GM19043 (cell line): ENCODE data around the gene CACNA1A.

Experiments used
- ATAC-seq: cut with Tn5 transposase; IDR thresholded peaks from one replicate; pipeline ENCODE4 v1.9.1; 2021; ENCODE audit warnings: low read depth; ENCODE audit not compliant: unreplicated experiment

CACNA1A gene

DNA sequence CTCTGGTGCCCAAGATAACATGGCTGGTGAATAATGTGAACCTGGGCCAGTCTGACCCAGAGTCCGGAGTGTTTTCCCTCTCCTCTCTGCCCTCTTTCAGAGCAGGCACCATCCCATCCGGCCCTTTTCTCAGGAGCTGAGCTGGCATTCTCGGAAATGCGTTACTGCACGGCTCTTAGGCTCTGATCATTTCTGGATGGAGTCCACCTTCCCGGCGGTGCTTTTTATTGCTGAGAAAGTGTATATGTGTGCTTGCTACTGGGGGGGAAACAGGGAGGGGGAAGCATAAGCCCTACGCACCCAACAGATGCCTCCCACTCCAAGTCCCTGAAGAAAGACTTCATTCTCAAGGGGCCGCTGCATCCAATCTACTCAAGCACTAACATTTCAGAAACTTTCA, 6.6 kb downstream of the CACNA1A start:
- no peak for ATAC-seq

DNA sequence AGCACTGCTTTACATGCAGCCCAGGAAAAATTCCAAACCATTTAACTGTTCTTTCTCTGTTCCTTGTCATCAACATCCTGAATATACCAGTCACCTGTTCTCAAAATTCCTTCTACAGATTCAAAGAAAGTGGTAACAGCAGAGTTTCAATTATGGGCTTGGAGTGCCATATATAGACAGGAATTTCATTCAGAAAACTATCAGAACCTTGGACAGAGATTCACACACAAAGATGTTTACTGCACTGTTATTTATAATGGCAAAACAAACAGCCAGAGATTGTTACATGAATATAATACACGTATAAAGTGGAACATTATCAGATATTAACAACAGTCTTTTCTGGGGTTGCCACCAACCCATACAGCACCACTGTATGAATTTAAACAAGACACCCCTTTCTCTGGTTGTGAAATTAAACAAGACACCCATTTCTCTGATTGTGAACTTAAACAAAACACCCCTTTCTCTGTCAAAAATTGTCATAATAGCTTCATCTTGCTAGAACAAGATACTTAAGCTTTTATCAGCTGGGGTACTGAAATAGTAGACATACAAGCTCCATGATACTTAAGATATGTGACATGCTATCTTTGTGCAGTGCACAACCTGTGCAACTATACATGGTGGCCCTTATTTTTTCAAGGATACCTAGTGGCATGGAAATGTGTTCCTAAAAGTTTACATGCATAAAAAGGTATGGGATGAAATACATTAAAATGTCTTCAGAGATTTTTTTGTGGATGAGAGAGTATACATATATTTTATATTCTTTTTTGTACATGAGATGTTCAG, 12.6 kb downstream of the CACNA1A start:
- no peak for ATAC-seq

DNA sequence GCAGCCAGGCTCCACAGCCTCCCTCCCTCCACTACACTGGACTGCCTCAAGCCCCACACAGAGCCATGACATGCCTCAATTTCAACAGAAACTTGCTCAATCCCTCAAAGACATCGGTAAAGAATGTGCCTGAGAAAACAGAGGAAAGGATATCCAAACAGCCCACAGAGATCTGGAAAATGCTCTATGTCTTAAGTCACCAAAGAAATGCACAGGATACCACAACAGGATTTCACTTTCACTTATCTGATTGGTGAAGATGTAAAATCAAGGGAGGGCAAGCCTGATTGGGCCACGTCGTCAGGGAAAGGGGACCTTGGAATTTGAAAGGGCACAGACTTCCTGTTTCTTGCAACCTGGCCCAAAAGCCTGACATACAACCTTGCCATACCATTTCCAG, 14.2 kb downstream of the CACNA1A start:
- ATAC-seq = no peak

DNA sequence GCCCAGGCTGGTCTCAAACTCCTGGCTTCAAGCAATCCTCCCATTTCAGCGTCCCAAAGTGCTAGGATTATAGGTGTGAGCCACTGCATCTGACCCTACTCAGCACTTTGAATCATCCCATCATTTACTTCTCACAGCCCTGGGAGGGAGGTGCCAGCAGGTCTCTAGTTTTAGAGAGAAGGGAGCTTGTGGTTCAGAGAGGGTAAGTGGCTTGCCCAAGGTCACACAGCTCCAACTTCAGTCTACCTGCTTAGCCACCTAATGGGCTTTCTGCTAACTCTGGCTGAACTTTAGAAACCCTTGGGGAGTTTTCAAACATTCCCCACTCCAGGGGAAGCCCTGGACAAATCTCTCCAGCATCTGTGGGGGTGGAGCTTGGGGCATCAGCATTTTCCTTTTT, 18.3 kb downstream of the CACNA1A start:
- ATAC-seq = no peak

DNA sequence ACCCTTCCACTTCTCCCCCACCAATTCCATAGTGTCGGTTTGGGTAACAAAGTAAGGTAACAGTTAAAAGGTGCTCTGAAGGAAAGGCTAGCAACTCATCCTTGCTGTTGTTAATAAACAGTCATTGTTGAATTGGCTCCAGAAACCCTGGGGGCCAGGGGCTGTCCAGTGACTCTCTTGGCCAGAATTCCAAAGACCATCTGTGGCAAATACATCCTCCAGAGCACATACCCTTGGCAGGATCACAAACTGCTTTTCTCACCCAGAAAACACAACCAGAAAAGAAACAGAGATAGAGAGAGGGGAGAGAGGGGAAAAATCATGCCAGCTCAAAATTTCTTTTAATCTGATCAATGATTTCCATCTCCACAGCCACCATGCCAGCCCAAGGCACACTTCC, 22.1 kb downstream of the CACNA1A start:
- ATAC-seq = no peak

DNA sequence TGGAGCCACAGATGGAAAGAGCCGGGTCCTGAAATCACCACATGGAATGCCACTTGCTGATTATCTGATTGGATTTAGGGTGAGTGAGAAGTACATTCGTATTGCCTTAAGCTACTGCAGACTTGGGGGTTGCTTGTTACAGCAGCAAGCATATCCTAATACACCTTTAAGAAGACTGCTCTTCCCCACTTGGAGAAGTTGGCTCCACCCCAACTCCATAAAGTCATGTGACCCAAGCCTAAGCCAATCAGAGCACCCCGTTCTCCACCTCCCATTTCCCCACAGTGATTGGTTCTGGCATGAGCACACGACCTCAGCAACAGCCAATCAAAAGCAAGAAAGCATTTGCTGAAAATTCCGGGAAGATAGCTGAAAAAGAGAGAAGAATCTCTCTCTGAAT, 23.1 kb downstream of the CACNA1A start:
- no peak for ATAC-seq

DNA sequence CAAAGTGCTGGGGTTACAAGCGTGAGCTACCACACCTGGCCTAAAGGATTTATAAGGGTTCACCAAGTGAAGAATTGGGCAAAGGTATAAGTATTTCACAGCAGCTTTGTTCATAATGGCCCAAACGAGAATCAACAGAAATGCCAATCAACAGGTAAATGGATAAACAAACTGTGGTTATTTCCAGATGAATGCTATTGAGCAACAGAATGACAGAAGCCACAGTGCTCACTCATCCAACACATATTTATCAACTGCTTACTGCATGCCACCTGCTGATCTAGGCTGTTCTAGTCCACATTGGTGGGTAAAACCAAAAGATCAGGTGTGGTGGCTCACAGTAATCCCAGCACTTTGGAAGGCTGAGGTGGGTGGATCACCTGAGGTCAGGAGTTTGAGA, 27.7 kb downstream of the CACNA1A start:
- no peak for ATAC-seq

DNA sequence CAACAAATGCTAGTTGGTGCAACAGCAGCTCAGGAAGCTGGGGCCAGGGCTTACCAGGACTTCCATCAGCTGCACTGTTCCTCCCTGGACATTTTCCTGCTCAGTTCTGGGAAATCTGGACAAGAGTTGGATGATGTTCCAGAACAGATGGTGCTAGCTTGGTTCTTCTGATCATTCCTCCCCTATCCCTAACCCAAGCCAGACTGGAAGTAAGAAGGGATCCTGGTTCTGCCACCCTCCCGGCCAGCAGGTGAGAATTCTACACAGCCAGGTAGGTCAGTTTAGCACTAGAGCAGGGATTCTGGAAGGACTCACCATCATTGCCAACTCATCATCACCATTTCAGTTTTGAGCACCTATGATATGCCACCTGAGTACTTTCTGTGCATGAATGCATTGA, 30.2 kb downstream of the CACNA1A start:
- no peak for ATAC-seq

DNA sequence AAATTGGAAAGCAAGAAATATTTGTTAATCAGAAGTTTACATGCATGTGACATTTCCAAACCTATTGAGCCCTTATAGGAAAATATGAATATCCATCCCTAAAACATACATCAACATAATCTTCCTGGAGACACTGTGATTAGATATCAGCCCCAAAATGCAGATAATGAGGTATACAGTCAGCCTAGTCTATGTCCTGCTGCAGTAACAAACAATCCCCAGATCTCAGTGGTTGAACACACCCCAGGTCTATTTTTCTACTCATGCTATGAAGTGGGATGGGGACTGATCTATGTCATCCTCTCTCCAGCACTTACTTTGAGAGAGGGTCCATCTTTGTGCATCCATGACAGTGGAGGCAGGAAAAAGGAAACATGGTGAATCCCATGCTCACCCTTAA, 31.2 kb downstream of the CACNA1A start:
- ATAC-seq = no peak

DNA sequence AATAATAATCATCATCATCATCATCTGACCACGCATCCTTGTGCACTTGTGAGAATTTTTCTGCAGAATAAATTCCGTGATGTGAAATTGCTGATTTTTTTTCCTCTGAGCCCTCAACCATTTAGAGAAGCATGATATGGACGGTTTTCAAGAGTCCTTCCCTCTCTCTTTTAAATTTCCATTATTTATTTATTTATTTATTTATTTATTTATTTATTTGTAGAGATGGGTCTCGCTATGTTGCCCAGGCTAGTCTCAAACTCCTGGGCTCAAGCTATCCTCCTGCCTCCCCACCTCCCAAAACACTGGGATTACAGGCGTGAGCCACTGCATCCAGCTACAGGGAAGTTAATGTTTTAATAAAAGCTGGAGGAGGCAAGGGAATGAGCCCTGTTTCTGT, 39.6 kb downstream of the CACNA1A start:
- no peak for ATAC-seq

DNA sequence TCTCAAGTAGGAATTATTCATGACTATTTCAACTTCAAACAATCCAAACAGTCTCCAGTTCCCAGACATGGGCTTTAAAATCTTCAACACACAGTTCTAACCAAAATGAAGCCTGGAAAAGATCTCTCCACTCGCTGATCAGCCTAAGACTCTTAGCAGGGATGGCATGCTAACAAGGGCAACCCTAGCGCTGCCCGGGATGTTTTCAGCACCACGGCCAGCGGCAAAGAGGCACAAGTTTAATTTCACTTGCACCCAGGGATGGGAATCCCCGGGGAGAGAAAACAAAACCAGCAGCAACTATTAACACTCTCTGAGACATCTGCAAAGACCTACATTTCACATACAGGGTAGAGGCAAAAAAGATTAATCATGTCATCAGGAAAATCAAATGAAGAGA, 43.0 kb downstream of the CACNA1A start:
- ATAC-seq = no peak

DNA sequence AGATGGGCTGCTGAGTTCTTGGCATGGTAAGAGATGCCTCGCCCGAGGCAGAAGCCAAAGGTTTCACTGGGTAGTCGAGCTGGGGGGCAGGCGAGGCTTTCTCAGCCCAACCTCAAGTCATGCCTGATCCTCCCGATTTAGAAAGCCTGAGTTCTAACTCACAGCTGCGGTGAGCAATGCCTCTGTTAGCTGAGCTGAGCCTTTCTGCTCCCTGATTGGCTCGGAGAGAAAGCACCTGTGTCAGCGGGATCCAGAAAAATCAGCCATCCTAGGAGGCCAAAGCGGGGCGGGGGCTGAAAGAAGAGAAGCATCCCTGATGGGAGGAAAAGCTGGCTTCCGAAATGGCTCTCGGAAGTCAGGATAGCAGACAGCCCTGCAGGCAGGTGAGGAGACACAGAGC, 44.7 kb downstream of the CACNA1A start:
- no peak for ATAC-seq

DNA sequence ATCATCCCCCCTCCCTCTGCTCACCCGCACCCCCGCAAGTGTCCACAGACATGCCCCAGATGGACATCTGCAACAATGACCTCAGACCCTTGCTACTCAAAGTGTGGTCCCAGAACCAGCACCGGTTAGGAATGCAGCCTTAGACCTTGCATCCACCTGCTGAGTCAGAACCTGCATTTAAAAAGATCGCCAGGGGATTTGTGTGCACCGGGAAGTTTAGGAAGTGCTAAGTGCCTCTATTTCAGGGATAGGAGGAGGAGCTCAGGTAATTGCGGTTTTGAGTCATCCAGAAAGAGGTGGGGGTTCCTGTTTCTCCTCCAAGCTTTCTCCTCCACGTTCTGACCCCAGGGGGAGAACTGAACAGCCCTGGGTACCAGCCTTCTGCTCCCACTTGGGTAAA, 46.2 kb downstream of the CACNA1A start:
- no peak for ATAC-seq

DNA sequence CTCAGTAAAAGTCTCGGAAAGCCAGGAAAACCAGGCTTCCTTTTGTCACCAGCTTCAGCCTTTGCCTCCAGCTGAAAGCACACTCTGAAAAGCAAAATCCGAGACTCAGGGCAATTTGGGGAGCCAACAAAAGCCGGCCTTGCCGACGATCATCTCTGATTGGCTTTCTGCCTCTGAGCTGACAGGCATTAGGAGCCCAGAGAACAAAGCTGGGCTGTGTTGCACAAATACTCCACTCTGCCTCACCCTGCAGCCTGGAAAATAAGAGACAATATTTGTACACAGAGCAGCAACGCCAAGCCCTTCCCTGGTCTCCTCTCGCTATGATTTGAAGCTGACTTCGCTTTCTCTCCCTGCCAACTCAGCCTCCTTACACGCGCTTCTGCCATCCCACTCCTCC, 46.9 kb downstream of the CACNA1A start:
- ATAC-seq = no peak

DNA sequence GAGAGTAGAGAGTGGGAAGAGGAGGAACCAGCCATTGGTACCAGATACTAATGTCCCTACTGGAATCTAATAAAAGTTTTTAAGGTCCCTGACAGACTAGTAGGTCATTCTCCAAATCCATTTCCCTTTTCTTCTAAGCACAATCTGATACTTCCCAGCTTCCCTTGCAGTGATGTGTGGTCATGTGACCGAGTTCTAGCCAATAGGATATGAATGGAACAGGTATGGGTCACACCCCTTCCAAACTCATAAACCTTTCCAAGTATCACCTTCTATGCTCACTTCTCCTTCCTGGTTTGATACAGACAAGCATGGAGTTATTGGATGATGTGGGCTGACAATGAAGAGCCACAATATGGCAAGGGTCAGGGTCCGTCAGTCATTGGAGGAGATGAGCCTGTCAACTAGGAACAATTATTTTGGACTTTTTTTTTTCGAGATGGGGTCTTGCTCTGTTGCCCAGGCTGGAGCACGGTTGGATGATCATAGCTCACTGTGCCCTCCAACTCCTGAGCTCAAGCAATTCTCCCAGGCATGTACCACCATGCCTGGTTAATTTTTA, 54.8 kb downstream of the CACNA1A start:
- ATAC-seq = no peak

DNA sequence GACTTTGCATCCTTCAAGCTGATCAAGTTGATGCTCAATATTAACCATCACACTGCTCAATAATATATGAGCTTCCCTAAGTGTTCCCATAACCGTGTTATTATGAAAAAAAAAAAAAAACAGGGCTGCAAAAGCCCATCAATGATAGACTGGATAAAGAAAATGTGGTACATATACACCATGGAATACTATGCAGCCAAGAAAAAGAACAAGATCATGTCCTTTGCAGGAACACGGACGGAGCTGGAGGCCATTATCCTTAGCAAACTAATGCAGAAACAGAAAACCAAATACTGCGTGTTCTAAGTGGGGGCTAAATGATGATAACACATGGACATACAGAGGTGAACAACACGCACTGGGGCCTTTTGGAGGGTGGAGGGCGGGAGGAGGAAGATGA, 58.3 kb downstream of the CACNA1A start:
- no peak for ATAC-seq

DNA sequence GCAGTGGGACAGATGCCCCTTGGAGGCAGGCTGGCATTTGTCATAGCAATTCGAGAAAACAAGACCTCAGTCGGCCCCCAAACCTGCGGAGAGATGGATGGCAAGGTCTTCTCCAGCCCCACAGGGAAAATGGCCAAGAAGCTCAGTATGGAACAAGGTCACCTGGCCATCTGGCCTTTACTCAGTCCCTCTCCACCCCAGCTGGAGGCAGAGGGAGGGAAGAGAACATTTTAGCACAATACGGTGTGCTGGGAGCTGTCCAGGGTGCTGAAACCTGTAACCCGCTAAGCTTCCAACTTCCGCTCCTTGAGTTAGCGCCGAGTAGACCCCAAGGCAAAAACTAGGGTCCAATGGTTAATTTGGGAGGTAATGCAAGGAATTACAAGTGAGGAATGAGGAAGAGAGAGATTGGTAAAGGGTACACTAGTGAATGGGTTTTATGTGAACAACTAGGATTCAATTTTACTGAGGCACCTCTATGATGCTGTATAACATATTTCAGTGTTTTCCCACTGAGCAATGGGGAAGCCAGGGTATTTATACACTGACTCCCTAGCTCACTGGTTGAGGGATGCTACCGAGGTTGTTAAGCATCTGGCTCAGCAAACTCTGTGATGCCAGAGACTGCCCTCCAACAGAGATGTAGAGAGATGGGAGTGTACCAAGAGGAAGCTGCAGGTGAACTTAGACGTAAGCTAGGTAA, 64.3 kb downstream of the CACNA1A start:
- ATAC-seq = no peak

DNA sequence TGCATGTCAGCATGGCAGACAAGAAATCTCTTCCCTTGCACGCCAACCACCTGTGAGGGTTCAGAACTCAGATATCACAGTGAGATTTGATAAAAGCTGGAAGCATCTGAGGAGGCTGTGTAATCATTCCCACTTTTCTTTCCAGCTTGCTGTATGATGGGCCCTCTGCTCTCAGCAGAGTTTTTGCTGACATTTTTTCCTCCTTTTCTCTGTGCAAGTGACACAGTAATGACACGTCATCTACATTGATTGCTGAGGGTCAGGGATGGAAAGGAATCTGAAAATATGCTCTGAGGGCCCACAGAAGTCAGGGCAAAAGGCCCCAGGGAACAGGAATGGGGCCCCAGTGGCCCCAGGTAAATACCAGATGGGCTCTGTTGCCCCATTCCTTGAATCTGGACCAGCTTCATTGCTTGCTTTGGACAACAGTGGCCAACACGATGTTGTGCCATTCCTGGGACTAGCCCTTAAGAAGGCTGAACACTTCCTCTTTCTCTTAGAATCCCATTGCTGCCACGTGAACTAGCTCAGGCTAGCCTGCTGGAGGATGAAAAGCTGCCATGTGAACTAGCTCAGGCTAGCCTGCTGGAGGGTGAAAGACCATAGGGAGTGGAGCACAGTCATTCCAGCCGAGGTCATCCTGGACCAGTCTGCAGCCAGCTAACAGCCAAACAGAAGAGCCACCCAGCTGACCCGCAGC, 68.2 kb downstream of the CACNA1A start:
- no peak for ATAC-seq

DNA sequence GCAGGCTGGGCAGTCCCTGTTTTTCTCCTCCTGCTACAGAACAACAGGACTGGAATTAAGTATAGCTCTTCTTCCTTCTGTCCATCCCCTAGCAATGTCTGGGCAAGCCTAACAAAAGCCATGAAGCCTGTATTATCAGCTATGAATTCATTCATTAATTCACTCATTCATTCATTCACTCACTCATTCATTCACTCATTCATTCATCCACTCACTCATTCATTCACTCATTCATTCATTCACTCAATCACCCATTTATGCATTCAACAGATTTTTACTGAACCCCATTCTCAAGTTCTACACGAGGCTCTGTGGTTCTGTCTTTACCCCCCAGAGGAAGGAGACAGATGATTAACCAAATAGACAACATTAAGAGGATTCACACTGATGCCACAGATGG, 69.9 kb downstream of the CACNA1A start:
- no peak for ATAC-seq

DNA sequence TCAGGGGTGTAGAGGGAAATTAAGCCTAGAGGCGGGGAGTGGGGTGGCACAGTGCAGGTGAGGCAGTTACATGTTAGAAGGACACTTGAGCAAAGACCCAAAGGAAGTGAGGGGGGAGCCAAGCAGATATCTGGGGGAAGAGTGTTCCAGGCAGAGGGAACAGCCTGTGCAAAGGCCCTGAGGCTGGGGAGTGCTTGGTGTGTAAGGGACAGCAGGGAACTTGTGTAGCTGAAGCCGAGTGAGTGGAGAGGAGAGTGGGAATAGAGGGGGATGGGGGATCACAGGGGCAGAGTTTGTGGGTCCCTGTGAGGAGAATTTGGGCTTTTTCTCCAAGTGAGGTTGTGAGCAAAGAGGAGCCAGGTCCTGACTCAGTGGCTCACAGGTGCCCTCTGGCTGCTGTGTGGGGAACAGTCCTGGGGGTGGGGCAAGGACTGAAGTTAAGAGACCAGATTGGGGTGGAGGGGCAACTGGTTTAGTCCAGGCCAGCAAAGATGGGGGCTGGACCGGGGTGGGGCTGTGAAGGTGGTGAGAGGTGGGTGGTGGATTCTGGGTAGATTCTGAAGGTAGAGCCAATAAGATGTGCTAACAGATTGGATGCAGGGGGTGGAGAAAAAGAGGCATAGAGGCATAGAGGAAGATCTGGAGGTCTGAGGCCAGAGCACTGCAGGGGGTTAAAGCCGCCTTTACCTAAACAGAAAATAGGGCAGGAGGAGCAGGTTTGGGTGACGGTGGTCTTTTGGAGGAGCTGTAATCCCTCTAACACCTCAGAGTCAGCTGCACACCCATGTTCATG, 75.3 kb downstream of the CACNA1A start:
- ATAC-seq = no peak

DNA sequence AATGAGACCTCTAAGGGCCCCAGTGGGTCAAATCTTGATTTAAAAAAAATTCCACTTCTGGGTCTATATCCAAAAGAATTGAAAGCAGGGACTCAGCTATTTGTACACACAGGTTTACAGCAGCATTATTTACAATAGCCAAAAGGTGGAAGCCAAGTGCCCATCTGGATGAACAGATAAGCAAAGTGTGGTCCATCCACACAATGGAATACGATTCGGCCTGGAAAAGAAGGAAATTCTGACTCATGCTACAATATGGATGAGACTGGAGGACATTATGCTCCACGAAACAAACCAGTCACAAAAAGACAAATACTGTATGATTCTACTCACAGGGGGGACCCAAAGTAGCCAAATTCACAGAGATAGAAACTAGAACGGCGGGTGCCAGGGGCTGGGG, 76.7 kb downstream of the CACNA1A start:
- no peak for ATAC-seq
